ENCODE measurements around the gene GRPEL2. TPM values are rescaled to one million over a fixed set of nuclear protein-coding genes. Genes with fewer than 3 reads are reported as not detected.

GRPEL2 gene
- polyA plus RNA-seq, 1 experiment = 17.1 TPM

DNA sequence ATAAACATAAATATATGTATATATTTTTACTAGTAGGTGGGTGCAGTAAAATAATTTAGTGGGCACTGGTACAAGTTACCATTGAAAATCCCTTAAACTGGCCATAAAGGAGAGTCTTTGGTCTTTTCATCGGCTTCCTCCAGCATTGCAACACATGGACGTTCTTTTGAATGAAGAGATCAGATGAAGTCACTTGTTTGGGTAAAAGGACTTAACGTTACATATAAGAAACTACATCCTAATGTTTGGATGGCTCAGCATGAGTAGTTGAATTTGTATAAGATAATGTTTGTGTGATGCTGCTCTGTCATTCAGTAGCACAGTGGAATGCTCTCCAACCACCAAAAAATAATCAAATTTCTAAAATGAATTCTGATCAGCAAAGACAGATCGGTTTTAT is 42.1 kb upstream of the GRPEL2 start:
- Histone ChIP-seq H3K27me3 (ENCODE audit: control insufficient read depth, insufficient read depth, low read length) (no peaks in the 10 kb centered on the region), H3K36me3 (ENCODE audit: control insufficient read depth, insufficient read depth, low read length) (no peaks in the 10 kb centered on the region), H3K4me3 (ENCODE audit: low read depth, low read length) (no peak overlapping the region)
- ChIA-PET CTCF (no interaction called here), POLR2A (no interaction called here)
- TF ChIP-seq, protein P1, sequence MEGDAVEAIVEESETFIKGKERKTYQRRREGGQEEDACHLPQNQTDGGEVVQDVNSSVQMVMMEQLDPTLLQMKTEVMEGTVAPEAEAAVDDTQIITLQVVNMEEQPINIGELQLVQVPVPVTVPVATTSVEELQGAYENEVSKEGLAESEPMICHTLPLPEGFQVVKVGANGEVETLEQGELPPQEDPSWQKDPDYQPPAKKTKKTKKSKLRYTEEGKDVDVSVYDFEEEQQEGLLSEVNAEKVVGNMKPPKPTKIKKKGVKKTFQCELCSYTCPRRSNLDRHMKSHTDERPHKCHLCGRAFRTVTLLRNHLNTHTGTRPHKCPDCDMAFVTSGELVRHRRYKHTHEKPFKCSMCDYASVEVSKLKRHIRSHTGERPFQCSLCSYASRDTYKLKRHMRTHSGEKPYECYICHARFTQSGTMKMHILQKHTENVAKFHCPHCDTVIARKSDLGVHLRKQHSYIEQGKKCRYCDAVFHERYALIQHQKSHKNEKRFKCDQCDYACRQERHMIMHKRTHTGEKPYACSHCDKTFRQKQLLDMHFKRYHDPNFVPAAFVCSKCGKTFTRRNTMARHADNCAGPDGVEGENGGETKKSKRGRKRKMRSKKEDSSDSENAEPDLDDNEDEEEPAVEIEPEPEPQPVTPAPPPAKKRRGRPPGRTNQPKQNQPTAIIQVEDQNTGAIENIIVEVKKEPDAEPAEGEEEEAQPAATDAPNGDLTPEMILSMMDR (IDR thresholded peaks at IDR 0.05; ENCODE audit: insufficient read depth, low read depth, low read length) = no peak
- no peak for DNase-seq (ENCODE audit: low read depth)

DNA sequence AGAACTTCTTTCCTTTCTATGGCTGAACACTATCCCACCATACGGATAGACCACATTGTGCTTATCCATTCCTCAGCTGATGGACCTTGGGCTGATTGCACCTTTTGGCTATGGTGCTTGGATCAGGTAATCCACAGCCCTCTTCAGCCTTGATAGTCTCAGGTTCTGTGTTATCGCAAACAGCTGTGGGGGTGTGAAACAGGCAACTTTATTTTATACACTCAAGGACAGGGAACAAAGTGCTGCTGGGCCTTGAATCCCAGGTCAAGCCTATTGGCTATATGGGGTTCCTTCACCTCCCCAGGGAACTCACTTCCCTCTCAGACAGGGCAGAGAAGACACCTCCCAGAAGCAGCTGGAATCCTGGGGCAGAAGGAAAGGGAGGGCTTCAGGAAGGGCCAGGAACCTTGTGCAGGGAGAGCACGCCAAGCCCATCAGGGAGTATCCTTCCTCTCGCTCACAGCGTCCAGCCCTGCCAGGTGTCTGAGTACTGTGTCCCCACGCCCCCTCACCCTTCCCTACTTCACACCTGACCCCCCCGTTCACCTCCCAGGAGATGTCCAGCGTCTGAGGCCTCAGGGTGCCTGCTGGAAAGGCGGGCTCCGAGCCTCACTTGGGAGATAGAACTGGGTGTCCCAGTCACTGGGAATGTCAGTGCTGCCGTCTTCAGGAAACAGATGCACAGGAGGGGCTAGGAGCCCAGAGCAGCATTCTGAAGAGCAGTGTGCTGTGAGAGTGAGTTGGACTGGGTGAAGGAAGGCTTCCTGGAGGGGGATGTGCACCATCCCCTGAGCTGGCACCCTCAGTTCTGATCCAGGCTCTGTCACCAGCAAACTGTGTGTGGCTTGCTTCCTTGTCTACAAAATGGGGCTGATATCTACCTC is 40.9 kb upstream of the GRPEL2 start:
- Histone ChIP-seq H3K36me3 (ENCODE audit: control insufficient read depth, insufficient read depth, low read length) (no peaks in the 10 kb centered on the region), H3K27me3 (ENCODE audit: control insufficient read depth, insufficient read depth, low read length) (no peaks in the 10 kb centered on the region), H3K4me3 (ENCODE audit: low read depth, low read length) (no peak overlapping the region)
- POLR2A ChIA-PET = no interaction called here
- TF ChIP-seq, protein P1 (IDR thresholded peaks at IDR 0.05; ENCODE audit: insufficient read depth, low read depth, low read length) = no peak
- no peak for DNase-seq (ENCODE audit: low read depth)
- CTCF ChIA-PET = interaction anchor here (1.9 to 2.0 kb wide), 2 partner anchors 13 to 63 kb away, joined by 5 to 6 read pairs; no protein-coding TSS in a partner anchor

DNA sequence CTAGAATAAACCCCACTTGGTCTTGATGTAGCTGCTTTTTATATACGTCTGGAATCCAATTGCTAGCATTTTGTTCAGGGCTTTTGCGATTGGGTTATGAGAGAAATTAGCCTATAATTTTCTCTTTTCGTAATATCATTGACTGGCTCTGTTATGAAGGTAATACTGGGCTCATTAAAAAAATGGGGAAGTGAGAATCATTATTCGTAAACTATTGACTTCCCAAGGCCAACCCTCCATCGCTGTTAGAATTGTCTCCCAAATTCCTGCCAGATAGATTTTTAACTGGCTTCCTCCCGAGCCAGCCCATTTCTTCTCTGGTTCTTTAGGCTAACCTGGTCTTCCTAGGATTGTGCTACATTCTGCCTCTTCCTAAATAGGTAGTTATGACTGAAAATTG is 35.9 kb upstream of the GRPEL2 start:
- TF ChIP-seq, protein P1 (IDR thresholded peaks at IDR 0.05; ENCODE audit: insufficient read depth, low read depth, low read length) = no peak
- CTCF ChIA-PET = interaction anchor here (1.4 to 20.8 kb wide), 3 partner anchors 8 to 72 kb away, joined by 4 to 289 read pairs (median 8); no protein-coding TSS in a partner anchor
- DNase-seq (ENCODE audit: low read depth) = no peak
- no peaks in the 10 kb centered on the region for H3K36me3 ChIP-seq (ENCODE audit: control insufficient read depth, insufficient read depth, low read length)
- no peak overlapping the region for H3K4me3 ChIP-seq (ENCODE audit: low read depth, low read length)
- H3K27me3 ChIP-seq (ENCODE audit: control insufficient read depth, insufficient read depth, low read length) = no peaks in the 10 kb centered on the region
- POLR2A ChIA-PET = no interaction called here

DNA sequence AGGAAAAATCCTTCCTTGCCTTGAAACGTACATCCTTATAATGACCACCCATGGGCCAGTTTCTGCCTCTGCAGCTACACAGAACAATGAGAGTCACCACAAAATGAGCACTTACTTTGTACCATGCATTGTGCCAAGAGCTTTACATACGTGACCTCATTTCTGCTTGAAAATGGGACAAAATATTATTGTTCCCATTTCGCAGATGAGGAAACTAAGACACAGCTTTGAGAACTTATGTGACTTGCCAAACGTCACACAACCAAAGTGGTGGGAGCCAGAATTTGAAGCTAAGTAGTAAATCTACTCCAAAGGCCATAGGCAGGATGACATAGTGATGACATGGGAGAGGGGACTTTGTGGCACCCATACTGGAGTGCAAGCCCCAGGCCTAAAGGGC is 34.8 kb upstream of the GRPEL2 start:
- Histone ChIP-seq H3K27me3 (ENCODE audit: control insufficient read depth, insufficient read depth, low read length) (no peaks in the 10 kb centered on the region), H3K4me3 (ENCODE audit: low read depth, low read length) (no peak overlapping the region), H3K36me3 (ENCODE audit: control insufficient read depth, insufficient read depth, low read length) (no peaks in the 10 kb centered on the region)
- no peak for DNase-seq (ENCODE audit: low read depth)
- ChIA-PET CTCF (interaction anchor here (1.4 to 20.8 kb wide), 2 partner anchors 58 to 71 kb away, joined by 4 to 289 read pairs; no protein-coding TSS in a partner anchor), POLR2A (no interaction called here)
- TF ChIP-seq, protein P1 (IDR thresholded peaks at IDR 0.05; ENCODE audit: insufficient read depth, low read depth, low read length) = no peak

DNA sequence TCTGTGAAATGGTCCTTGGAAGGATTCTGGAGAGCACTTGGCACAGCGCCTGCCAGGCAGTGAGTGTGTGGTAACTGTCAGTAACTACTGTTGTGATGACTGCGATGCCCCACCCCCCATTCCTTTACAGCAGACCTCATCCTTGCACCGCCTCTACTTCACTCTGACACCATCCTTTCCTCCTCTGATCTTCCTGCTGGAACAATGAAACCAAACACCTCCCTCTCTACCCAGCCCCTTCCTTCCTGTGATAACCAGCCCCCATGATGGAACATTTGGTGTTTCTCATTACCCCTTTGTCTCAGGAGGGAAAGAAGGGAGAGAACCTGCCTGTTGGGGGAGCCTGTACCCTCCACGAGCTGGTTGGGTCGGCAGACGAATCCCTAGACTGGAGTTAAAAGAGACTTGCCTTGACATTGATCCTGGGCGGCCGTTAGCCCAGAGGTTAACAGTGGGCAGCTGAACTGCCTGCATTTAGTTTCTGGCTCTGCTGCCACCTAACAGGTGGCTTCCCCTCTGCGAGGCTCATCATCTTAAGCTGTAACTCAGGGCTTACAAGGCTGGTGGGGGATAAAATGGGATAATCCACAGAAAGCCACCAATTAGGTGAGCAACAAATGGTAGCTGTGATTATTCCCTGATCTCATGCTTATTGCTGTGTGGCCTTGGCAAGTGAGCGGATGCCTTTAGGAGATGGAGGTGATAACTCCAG is 34.2 kb upstream of the GRPEL2 start:
- TF ChIP-seq, protein P1 (IDR thresholded peaks at IDR 0.05; ENCODE audit: insufficient read depth, low read depth, low read length) = no peak
- POLR2A ChIA-PET = no interaction called here
- CTCF ChIA-PET = interaction anchor here (1.4 to 20.8 kb wide), 2 partner anchors 57 to 70 kb away, joined by 4 to 289 read pairs; no protein-coding TSS in a partner anchor

More for the DNA sequence above, 34.2 kb upstream of the GRPEL2 start:
- Histone ChIP-seq H3K27me3 (ENCODE audit: control insufficient read depth, insufficient read depth, low read length) (no peaks in the 10 kb centered on the region), H3K4me3 (ENCODE audit: low read depth, low read length) (no peak overlapping the region), H3K36me3 (ENCODE audit: control insufficient read depth, insufficient read depth, low read length) (no peaks in the 10 kb centered on the region)
- DNase-seq (ENCODE audit: low read depth) = no peak

Measured in BJ (cell line).